ENCODE results near the gene RNU1-4. TPM values are rescaled to one million over a fixed set of nuclear protein-coding genes. Genes with fewer than 3 reads are reported as not detected.
A peak's percentile ranks its signal among the peaks of the same experiment; 100 is the strongest.
"Not testable (repeated sequence)": the region's sequence is repeated elsewhere in the genome, so short reads cannot be mapped to it uniquely, and the experiment has no call there.

The RNU1-4 gene
- polyA plus RNA-seq, 4 donors: 2.1 TPM; not detected in 3

GRCh38 chr1:16707130-16708093 lies 32.9 kb upstream of the RNU1-4 start:
- not testable (repeated sequence) for DNase-seq (ENCODE audit: low read depth in 4 of 4, low spot score in 2 of 4)

- not testable (repeated sequence) for DNase-seq (ENCODE audit: low read depth in 4 of 4, low spot score in 2 of 4)
Measured at GRCh38 chr1:16708704-16709103, 31.6 kb upstream of the RNU1-4 start.

- DNase-seq (ENCODE audit: low read depth in 4 of 4, low spot score in 2 of 4): not testable (repeated sequence)
Measured at GRCh38 chr1:16709659-16710087, 30.6 kb upstream of the RNU1-4 start.

GRCh38 chr1:16710618-16711017 lies 29.7 kb upstream of the RNU1-4 start:
- not testable (repeated sequence) for DNase-seq (ENCODE audit: low read depth in 4 of 4, low spot score in 2 of 4)

- DNase-seq (ENCODE audit: low read depth in 4 of 4, low spot score in 2 of 4): not testable (repeated sequence)
Measured at GRCh38 chr1:16712131-16712530, 28.2 kb upstream of the RNU1-4 start.

- DNase-seq (ENCODE audit: low read depth in 4 of 4, low spot score in 2 of 4): not testable (repeated sequence)
Measured at GRCh38 chr1:16712582-16712981, 27.7 kb upstream of the RNU1-4 start.

DNA sequence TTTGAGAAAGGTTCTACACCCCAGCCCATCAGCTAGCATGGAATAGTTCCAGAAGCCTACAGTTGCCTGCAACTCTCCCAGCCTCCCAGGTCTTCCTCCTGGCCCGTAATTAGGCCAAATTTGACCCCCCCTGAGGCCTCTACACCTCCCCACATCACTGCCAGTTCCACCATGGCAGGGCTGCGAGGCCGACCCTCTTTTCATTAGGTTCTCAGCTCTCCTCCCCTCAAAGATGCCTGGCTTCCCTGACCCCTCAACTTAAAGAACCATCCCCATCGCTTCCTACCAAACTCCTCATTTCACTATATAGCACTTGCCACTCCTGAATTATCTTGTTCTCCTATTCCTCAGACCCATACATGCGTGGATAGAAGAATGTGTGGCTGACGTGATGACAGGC lies 27.3 kb upstream of the RNU1-4 start:
- DNase-seq (ENCODE audit: low read depth in 4 of 4, low spot score in 2 of 4): not testable (repeated sequence)

DNA sequence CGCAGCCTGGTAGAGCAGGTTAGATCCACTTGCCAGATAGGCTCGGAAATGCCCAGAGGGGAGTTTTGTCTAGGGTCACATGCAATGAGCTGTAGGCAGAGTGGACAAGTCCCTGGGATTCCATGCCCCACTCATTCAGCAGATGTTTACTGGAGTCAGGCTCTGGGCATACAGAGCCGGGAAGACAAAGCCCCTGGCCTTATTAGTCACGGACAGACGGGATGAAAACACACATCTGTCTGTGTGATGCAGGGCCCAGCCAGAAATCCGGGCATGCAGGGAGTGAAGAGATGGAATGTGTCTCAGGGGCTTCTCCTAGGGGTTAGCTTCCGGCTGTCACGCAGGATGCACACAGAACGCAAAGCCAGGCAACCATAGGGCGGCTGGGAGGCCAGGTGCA lies 26.8 kb upstream of the RNU1-4 start:
- DNase-seq (ENCODE audit: low read depth in 4 of 4, low spot score in 2 of 4): not testable (repeated sequence)

GRCh38 chr1:16716691-16717335 lies 23.5 kb upstream of the RNU1-4 start:
- DNase-seq (ENCODE audit: low read depth in 4 of 4, low spot score in 2 of 4): no peak

- DNase-seq (ENCODE audit: low read depth in 4 of 4, low spot score in 2 of 4): peak in 2 of 4 donors; percentile 71 to 77
Measured at GRCh38 chr1:16717336-16718098, 22.8 kb upstream of the RNU1-4 start.

DNA sequence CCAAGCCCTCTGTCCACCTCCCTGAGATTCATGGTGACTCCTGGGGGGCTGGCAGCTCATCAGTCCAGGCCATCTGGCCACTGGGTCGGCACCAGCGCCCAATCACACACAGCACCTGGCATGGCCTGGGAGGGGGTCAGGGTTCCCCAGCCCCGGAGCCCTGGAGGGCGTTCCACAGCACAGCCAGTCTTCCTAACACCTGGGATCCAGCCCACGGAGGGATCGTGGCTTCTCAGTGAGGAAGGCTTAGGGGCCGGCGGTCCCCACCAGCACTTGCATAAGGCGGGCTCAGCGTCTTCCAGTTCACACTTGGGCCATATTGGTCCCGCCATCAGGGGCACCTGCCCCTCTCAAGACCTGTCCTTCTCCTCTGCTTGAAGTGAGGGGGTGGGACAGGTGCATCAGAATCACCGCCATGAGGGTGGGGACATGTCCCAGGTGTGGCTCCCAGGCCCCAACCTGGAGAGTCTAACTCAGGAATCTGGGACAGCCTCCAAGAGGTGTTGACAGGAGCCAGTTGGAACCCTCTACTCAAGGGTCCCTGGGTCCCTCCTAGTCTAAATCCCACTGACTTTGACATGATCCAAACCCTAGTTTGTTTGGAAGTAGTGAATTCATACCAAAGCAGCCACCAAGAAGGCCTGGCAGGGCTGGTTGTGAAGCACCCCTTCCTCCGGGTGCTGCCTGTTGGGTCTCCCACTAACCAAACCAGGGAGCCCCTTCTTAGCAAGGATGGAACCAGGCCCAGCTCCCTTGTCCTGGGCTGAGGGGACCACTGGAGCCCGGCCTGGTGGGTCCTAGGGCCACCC lies 22.0 kb upstream of the RNU1-4 start:
- DNase-seq (ENCODE audit: low read depth in 4 of 4, low spot score in 2 of 4): not testable (repeated sequence)

- DNase-seq (ENCODE audit: low read depth in 4 of 4, low spot score in 2 of 4): no peak
Measured at GRCh38 chr1:16718908-16719533, 21.3 kb upstream of the RNU1-4 start.

- no peak for DNase-seq (ENCODE audit: low read depth in 4 of 4, low spot score in 2 of 4)
Measured at GRCh38 chr1:16719571-16720350, 20.6 kb upstream of the RNU1-4 start.

GRCh38 chr1:16720351-16721223 lies 19.7 kb upstream of the RNU1-4 start:
- DNase-seq (ENCODE audit: low read depth in 4 of 4, low spot score in 2 of 4): peak in 1 of 4 donors; percentile 64

DNA sequence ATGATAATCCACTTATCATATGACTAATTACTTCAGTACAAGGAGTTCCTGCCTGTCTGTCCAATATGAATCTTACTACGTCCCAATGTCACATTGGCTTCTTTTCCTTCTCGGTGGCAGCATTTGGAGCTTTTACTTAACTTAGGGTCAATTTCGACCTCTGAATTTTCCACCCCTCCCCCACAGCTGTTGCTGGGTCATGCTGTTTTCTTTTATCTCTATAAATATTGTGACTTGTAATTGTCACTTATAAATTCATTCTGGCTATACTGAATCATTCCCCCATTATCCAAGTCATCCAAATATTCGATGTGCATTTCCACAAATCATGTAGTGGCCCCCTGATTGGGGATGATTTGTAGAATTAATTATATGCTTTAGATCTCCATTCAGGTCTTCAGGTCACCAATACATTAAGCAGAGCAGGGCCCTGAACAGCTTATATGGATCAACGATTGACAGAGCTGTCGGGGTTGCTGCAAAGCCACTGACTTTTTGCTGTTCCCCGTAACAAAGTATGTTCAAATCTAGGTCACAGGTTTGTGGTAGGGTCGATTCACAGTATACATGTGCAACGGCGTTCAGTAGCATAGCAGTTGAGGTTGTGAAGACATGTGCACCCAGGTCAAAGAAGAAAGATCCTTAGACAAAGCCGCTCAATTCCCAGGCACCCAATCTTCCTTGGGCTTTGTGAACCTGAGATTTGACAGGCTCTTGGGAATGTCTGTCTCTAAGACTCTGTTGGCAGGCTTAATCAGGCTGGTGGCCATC lies 18.3 kb upstream of the RNU1-4 start:
- no peak for DNase-seq (ENCODE audit: low read depth in 4 of 4, low spot score in 2 of 4)

DNA sequence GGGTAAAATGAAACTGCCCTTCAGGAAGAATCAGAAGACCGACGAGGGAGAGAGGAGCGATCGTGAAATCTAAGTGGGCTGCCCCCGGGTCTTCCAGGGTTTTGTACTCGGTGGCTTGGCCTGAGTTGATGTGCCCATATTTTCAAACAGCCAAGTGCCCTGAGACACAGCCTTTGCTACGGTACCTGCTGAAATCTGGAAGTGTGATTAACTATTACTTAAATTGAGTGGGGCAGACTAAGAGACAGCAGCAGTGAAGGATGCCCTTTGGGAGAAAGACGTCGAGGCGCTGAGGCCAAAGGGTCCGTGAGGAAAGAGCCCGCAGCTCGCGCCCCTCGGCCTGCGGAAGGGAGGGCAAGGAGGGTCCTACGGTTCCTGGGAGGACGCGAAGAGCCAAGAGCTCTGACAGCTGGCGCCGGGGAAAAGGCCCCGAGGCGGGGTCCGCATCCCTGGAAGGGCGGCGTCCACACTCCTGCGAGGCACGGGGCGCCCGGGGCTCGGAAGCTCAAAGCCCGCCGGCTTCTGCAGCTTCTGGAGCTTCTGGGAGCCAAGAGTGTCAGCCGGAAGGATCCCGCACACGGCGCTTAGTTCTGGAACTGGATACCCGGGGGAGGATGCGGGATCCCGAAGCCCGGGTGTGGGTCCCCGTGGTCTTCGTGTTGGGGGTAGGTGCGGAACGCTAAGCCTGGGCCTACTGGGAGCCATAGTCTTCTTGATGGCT lies 15.4 kb upstream of the RNU1-4 start:
- no peak for DNase-seq (ENCODE audit: low read depth in 4 of 4, low spot score in 2 of 4)

All from left renal cortex interstitium (tissue), 4 donors.